NCI-H146 (cell line): Measurements from ENCODE around the gene COL17A1.
A peak's percentile ranks its signal among the peaks of the same experiment; 100 is the strongest.

ENCODE experiments used
- DNase-seq: peaks from one replicate; lab custom pipeline; 2025; lab: John Stamatoyannopoulos, UW

COL17A1 gene

GRCh38 chr10:104096692-104097091 is 11.0 kb upstream of the COL17A1 start:
- DNase-seq, result no peak

DNA sequence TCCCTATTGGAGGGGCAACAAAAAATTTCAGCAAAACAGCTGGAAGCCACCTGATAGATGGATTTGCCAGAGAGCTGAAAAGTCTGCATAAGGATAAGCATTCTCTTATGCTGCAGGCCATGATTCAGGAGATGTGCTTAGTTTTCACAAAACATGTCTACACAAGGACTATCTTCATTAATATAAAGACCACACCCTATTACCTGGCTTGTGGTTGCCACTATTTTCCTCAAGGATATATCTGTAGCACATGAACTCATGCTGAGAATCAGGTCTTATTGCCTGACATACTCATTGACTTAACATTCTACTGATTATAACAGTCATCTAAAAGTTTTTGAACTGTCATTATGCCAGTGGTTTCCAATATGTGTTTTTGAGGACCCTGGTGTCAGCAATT is 7.1 kb upstream of the COL17A1 start:
- no peak for DNase-seq

DNA sequence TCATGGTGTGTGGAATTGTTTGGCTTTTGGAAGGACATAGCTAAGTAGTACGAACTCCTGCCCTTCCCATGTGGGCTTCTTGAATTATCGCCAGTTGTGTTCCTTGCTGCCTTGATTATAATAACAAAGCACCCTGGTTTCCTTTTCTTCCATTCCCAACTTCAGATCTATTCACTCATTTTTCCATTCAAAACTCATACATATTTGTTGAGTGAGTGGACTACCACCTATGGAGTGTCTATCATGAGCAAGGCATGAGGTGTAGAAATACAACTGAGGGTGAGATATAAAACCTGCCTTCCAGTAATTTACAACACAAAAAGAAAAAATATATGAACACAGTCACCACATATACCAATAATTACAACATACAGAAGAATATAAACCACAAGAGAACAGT is 4.9 kb upstream of the COL17A1 start:
- DNase-seq, result no peak

- no peak for DNase-seq
Observed at GRCh38 chr10:104089621-104090020, 3.9 kb upstream of the COL17A1 start.

DNA sequence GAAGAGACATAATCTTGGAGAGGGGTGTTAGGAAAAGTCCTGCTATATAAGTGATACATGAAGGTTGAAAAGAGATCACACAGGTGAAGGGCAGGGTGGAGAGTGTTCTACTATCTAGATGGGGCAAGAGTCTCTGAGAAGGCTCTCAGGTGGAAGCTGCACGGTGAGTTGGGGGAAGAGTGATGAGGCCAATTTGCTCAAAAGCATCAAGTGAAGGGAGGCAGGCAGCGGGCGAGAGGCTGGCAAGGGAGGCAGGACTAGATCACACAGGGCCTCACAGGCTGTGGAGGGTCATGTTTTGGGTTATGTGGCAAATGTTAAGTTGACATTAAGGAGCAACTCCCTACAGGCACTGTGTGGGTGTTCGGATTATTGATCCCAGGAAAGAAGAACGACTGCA is 2.6 kb upstream of the COL17A1 start:
- DNase-seq, result no peak

DNA sequence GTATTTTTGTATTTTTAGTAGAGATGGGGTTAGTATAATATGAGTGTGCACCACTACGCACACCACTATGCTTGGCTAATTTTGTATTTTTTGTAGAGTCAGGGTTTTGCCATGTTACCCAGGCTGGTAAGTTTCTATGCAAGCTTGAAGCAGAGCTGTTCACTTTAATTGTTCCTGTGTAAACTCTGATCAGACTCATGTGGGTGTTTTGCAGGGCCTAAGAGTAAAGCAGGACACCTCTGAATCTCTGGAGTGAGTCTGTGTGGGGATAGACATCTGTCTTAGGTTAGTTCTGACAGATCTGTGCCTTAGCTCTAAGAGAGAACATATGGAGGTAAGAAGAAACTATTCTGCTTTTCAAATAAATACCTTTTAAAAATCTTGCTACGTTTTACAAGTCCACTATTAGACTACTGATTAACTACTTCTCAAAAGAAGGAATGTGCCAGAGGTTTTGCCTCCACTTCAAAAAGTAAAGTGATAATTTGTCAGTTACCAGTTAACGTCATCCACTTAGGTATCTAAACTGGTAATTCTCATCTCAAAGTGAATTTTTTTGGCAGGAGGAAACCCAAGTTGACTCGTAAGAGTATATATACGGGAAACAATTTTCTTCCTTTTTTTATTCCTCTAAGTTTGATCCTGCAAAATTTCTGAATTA is 1.1 kb downstream of the COL17A1 start:
- DNase-seq, result no peak

GRCh38 chr10:104081998-104082397 is 3.7 kb downstream of the COL17A1 start:
- DNase-seq, result no peak

DNA sequence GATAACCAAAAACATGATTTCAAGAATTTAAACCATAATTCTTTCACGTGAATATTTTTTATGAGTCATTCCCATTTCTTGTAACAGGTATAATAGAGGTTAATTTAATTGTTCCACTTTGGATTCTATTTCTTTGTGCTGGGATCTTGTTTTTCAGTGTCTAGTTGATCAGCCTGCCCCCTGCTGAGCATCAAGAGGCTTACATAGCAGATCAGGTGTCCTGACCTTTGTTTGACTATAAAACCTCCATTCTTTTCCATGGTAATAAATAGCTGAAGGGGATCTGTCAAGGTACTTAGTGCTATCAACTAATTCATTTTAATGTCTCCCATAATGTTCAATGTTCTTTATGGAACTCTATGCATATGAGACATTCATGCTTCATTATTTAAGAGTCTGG is 4.9 kb downstream of the COL17A1 start:
- peak; percentile 95 for DNase-seq

- peak; percentile 51 for DNase-seq
Observed at GRCh38 chr10:104077663-104078151, 8.0 kb downstream of the COL17A1 start.

DNA sequence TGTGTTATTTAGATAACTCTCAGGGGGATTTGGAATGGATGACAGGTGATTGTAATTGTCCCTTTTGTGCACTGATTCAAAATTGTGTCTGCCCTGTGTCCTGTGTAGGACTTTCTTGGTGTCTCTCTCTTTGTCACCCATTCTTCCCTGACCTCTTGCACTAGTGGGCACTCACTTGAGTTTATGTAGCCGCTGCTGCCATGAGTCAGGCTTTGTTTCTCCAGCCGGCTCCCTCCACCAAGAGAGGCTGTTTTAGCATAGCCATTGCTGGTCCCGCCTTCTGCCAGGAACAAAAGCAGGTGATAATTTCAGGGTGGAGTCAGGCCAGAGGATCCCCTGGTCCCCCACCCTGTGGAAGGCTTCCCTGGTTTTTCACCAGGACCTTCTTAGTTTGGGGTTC is 8.4 kb downstream of the COL17A1 start:
- DNase-seq, result peak; percentile 85

GRCh38 chr10:104076743-104077160 is 8.9 kb downstream of the COL17A1 start:
- peak; percentile 89 for DNase-seq

- DNase-seq, result no peak
Observed at GRCh38 chr10:104074505-104074904, 11.2 kb downstream of the COL17A1 start.

- no peak for DNase-seq
Observed at GRCh38 chr10:104072786-104073185, 12.9 kb downstream of the COL17A1 start.

DNA sequence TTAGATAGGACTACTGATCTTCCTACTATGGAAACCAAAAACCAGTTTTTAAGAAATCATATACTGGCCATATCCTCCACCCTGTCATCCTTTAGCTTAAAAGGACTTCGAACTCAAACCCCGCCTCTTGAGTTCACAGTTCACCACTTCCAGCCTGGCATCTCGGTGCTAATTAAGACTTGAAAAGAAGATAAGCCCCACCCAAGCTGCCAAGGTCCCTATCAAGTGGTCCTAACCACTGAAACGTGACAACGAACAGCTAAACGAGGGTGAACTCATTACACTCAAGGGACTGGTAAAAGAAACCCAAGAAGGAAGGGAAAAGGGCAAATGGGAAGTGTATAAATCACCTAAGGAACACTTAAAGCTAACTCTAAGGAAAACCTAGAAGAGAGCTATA is 16.1 kb downstream of the COL17A1 start:
- no peak for DNase-seq

GRCh38 chr10:104067525-104067924 is 18.2 kb downstream of the COL17A1 start:
- peak; percentile 77 for DNase-seq

DNA sequence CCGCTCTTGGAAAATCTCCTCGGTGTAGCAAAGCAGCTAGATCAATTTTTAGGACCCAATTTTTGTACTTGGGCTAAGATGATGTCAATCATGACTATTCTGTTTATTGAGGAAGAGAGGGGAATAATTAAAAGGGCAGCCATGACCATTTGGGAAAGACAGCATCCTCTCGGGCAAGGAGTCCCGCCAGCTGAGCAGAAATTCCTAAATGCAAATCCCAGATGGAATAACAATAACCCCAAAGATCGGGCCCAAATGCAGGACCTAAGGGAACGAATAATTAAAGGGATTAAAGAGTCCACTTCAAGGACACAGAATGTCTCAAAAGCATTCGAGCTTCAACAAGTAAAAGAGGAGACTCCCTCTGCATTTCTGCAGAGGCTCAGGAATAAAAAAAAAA is 18.7 kb downstream of the COL17A1 start:
- DNase-seq, result no peak

DNA sequence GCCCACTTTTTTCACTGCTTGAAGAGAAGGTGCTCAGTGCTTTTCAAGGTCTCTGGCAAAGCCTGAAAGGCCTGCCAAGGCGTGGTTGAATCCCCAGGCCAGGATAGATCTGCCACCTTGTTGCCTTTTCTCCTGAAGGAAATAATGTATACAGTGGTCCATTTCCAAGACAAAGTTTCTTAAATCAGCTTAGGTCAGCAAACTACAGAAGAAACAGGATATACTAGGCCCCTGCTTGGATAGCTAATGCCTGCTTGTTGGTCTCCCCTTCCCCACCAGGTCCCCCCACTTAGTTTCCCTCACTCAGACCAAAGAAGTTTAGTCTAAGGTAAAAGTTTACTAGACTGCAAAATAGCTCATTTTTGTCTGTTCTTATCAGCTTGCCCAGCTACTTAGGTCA is 19.9 kb downstream of the COL17A1 start:
- DNase-seq, result no peak

DNA sequence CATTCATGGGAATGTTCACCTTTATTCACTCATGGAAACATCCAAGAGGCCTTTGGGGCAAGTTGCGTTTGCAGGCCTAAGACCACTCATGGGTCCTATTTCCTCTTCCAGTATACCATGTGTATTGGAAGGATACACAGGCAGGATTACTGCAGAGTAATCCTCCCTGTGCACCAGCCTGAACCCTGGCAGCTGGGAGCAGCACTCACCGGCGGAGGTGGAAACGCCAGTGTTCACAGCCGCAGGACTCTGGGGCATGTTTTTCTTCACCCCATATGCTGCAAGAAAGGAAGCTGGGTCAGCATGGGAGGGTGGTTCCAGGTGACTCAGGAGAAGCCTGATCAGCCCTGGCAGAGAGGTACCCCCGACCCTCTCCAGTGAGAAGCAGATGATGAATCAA is 24.5 kb downstream of the COL17A1 start:
- no peak for DNase-seq

DNA sequence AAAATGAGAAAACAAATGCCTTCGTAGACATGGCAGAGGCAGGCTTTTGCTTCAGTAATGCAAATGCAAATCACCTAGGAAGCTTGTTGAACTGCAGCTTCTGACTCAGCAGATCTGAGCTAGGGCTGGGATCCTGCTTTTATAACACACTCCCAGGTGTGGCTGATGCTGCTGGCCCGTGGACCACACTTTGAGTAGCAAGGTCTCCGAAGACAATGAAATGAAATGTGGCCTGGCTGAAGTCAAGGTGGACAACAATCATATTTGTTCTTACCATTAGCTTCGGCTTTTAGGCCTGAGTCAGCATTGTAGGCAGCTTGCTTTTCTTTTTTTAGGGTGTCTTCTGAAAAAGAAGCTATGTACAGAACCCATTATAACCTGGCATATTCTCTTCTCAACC is 26.3 kb downstream of the COL17A1 start:
- DNase-seq, result no peak

DNA sequence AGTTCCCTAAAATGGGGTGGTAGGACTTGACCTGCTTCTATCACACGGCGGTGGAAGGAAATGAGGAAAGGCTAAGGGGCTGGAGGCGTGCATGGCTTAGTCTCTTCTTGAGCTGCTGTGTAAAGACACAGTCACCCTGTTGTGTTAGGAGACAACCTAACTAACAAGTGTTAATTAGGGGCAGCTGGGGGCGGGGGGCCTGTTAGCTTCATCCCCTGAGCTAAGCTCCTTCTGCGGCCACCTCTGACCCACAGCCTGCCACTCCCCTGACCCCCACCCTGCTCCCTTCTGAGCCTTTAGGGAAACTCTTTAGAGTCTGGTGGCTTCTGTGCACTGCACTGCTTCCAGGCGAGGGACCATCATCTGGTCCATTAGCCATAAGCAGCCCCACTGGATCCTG is 28.0 kb downstream of the COL17A1 start:
- no peak for DNase-seq

- DNase-seq, result no peak
Observed at GRCh38 chr10:104056619-104057273, 28.9 kb downstream of the COL17A1 start.

- DNase-seq, result no peak
Observed at GRCh38 chr10:104054430-104054829, 31.2 kb downstream of the COL17A1 start.

- no peak for DNase-seq
Observed at GRCh38 chr10:104053201-104053600, 32.5 kb downstream of the COL17A1 start.

GRCh38 chr10:104052431-104052830 is 33.2 kb downstream of the COL17A1 start:
- DNase-seq, result no peak
